GM12878 (cell line): ENCODE data around the gene LTBP2. TPM values are rescaled to one million over a fixed set of nuclear protein-coding genes. Genes with fewer than 3 reads are reported as not detected.

Experiments used
- ATAC-seq: fragments of 200-7000 bp; cut with Tn5 transposase; 3 replicates; pipeline ENCODE4 v1.9.1; 2020; ENCODE audit warnings: mild to moderate bottlenecking, moderate library complexity
- BruUV-seq: library from RNA; stranded (reverse); fragments of 400-500 nt; replicated peaks from 2 replicates; lab custom pipeline; 2021; lab: Mats Ljungman, UMichigan
- CTCF ChIA-PET: fragments of 300-600 bp; sonication (Branson Sonifier 250); formaldehyde crosslinking; extraction: SDS; loops from one replicate; lab custom pipeline; 2021; ENCODE audit warnings: inconsistent platforms; lab: Yijun Ruan, JAX
- POLR2A ChIA-PET: fragments of 350-600 bp; formaldehyde crosslinking; extraction: SDS; loops from one replicate; lab custom pipeline; 2021; ENCODE audit warnings: inconsistent platforms; lab: Charles Lee
- RAD21 ChIA-PET: fragments of 300-600 bp; sonication (Branson Sonifier 250); formaldehyde crosslinking; loops from one replicate; lab custom pipeline; 2023; ENCODE audit warnings: antibody characterized with exemption; ENCODE audit not compliant: unreplicated experiment; lab: Charles Lee
- SMC1A ChIA-PET: fragments of 300-600 bp; sonication (Branson Sonifier 250); formaldehyde crosslinking; loops from one replicate; lab custom pipeline; 2023; ENCODE audit not compliant: unreplicated experiment, uncharacterized antibody; lab: Charles Lee
- DNase-seq: peaks from one replicate; pipeline ENCODE4 v3.0.0-alpha.2; 2011; ENCODE audit warnings: low read depth, low spot score
- FAIRE-seq: peaks from 3 replicates; lab custom pipeline; 2011; peaks lifted over from hg19 to GRCh38; lab: Jason Lieb, UNC
- H2AFZ ChIP-seq: 2 replicates; pipeline ENCODE4 v1.6.0; 2011; ENCODE audit warnings: low read depth, low read length, control low read depth; ENCODE audit not compliant: control insufficient read depth
- H3K27ac ChIP-seq: 2 replicates; pipeline ENCODE4 v1.5.1; 2011; ENCODE audit warnings: control low read depth; ENCODE audit not compliant: control insufficient read depth, insufficient read depth
- H3K27me3 ChIP-seq, 2 experiments: replicated peaks in 1 of 2; 2 replicates each; pipeline versions ENCODE4 v1.6.0 to v1.6.1; 2011; ENCODE audit warnings: low read length in 1 of 2; ENCODE audit not compliant: control insufficient read depth in 2 of 2, insufficient read depth in 2 of 2
- H3K36me3 ChIP-seq, 2 experiments: 2 replicates each; pipeline ENCODE4 v1.5.1; 2011; ENCODE audit warnings: low read length in 1 of 2; ENCODE audit not compliant: control insufficient read depth in 2 of 2, insufficient read depth in 2 of 2
- H3K4me1 ChIP-seq: 2 replicates; pipeline ENCODE4 v1.6.1; 2011; ENCODE audit warnings: mild to moderate bottlenecking, low read length, moderate library complexity, mixed read lengths; ENCODE audit not compliant: control insufficient read depth, insufficient read depth
- H3K4me2 ChIP-seq: 2 replicates; pipeline ENCODE4 v1.6.0; 2011; ENCODE audit warnings: control low read depth; ENCODE audit not compliant: control insufficient read depth, insufficient read depth
- H3K4me3 ChIP-seq: fragments of 200-600 bp; sonication (generic); 2 replicates; pipeline ENCODE4 v1.5.1; 2016
- H3K79me2 ChIP-seq: 2 replicates; pipeline ENCODE4 v1.6.0; 2011; ENCODE audit warnings: low read length; ENCODE audit not compliant: control insufficient read depth, insufficient read depth
- H3K9ac ChIP-seq: 2 replicates; pipeline ENCODE4 v1.8.0; 2011; ENCODE audit warnings: low read length, control low read depth, mixed read lengths; ENCODE audit not compliant: control insufficient read depth, insufficient read depth
- H3K9me3 ChIP-seq: replicated peaks from 3 replicates; pipeline ENCODE4 v1.5.1; 2011; ENCODE audit warnings: mild to moderate bottlenecking, low read length; ENCODE audit not compliant: control insufficient read depth, insufficient read depth
- H4K20me1 ChIP-seq: 2 replicates; pipeline ENCODE4 v1.6.0; 2011; ENCODE audit not compliant: control insufficient read depth, insufficient read depth
- BCL3 ChIP-seq: IDR thresholded peaks from 2 replicates; pipeline ENCODE4 v1.6.1; 2011; ENCODE audit warnings: borderline replicate concordance, low read depth, mild to moderate bottlenecking, moderate library complexity, low read length; ENCODE audit not compliant: insufficient read depth, poor library complexity, severe bottlenecking
- CREB1 ChIP-seq: IDR thresholded peaks from 2 replicates; pipeline ENCODE4 v1.6.1; 2012; ENCODE audit warnings: low read depth, mild to moderate bottlenecking, inconsistent platforms
- EZH2 ChIP-seq: IDR thresholded peaks from 2 replicates; pipeline ENCODE4 v1.6.1; 2012; ENCODE audit warnings: low read depth, mild to moderate bottlenecking, control low read depth, inconsistent platforms, low read length, borderline replicate concordance; ENCODE audit not compliant: control insufficient read depth
- GATAD2B ChIP-seq: fragments of 450-650 bp; conservative IDR thresholded peaks from 2 replicates; pipeline ENCODE4 v1.6.1; 2017; ENCODE audit warnings: low read depth, mild to moderate bottlenecking, moderate library complexity
- SIN3A ChIP-seq: IDR thresholded peaks from 2 replicates; pipeline ENCODE4 v1.6.1; 2012; ENCODE audit warnings: low read depth, low read length, improper control_type of control experiment
- SPI1 ChIP-seq: IDR thresholded peaks from 2 replicates; pipeline ENCODE4 v1.6.1; 2011; ENCODE audit warnings: low read depth, mild to moderate bottlenecking, low read length, moderate library complexity, borderline replicate concordance; ENCODE audit not compliant: insufficient read depth
- SRF ChIP-seq, 2 experiments: IDR thresholded peaks; 2 replicates each; pipeline ENCODE4 v1.6.1; 2011; ENCODE audit warnings: low read depth in 2 of 2, low read length in 2 of 2, mild to moderate bottlenecking in 1 of 2, moderate library complexity in 1 of 2
- WGBS: methylation state at CpG from one replicate; pipeline ENCODE4 v1.1.6; 2016; ENCODE audit warnings: low lambda C conversion rate; ENCODE audit not compliant: insufficient replicate concordance, insufficient coverage; ENCODE audit errors: missing lambda C conversion rate; 5-methylcytosine and 5-hydroxymethylcytosine counted together
- in situ Hi-C: fragments of 300-500 bp; cut with MboI; formaldehyde crosslinking; loops from 9 replicates; pipeline ENCODE4 v1.14.3; 2018; ENCODE audit warnings: mixed read lengths
- intact Hi-C: fragments of 100-400 bp; cut with micrococcal nuclease; formaldehyde crosslinking; loops from one replicate; pipeline ENCODE4 v1.14.2; 2022; ENCODE audit not compliant: unreplicated experiment
- polyA plus RNA-seq, 11 experiments: library from polyadenylated mRNA; depleted of rRNA in 4 of 11; unstranded in 6 of 11; stranded (reverse) in 5 of 11; fragments of >200 nt; fragmentation: Nextera tagmentation in 4 of 11; fragmentation: Illumina TruSeq in 1 of 11; extraction: Ambion mirVana in 4 of 11; extraction: Trizol in 1 of 11; gene quantifications; 1 replicate in 1 of 11; 2 replicates in 10 of 11; pipeline versions ENCODE4 v1.2.1 to v1.2.3, GENCODE V29; 2011 to 2016; ENCODE audit warnings: inconsistent platforms in 2 of 11, missing spikeins in 2 of 11, low read depth in 1 of 11
- total RNA-seq, 4 experiments: library from RNA; depleted of rRNA in 3 of 4; stranded (reverse); fragments of >200 nt in 3 of 4; fragmentation: Illumina TruSeq in 1 of 4; extraction: Trizol in 1 of 4; gene quantifications; 2 replicates each; pipeline versions ENCODE4 v1.2.1 to v1.2.3, GENCODE V29; 2013 to 2021
- TF ChIP-seq, protein P1 (sequence below): fragments of 450-650 bp; formaldehyde crosslinking; IDR thresholded peaks from 2 replicates; pipeline ENCODE4 v1.4.0; 2020; ENCODE audit warnings: mild to moderate bottlenecking, moderate library complexity

Gene LTBP2
- total and polyA plus RNA-seq, 10 of the 15 experiments (the other 5 are each of a cell fraction or from before 2014, with no cell fraction given) = 0.03 to 0.23 (median 0.06) TPM; not detected in 1

GRCh38 chr14:74519316-74520074, 92.5 kb downstream of the LTBP2 start (continued):
- TF ChIP-seq SPI1 = no peak

- WGBS = 4% methylated on average over 6 of the region's 6 CpGs
- no peak for FAIRE-seq
- CTCF ChIA-PET = no interaction called here
These were observed 93.8 kb downstream of the LTBP2 start for GRCh38 chr14:74518221-74518620.

More at GRCh38 chr14:74518221-74518620, 93.8 kb downstream of the LTBP2 start:
- H3K79me2 ChIP-seq = no peaks in the 10 kb centered on the region
- no peak overlapping the region for H2AFZ ChIP-seq
- ChIA-PET POLR2A (no interaction called here), RAD21 (no interaction called here), SMC1A (interaction anchor here (0.6 kb wide), 1 partner anchor 108 kb away, joined by 4 read pairs; no protein-coding TSS in a partner anchor)
- H3K4me1 ChIP-seq = peaks cover 13% of the 10 kb centered on the region
- ATAC-seq (no peak), DNase-seq (no peak)
- no peaks in the 10 kb centered on the region; a peak in 2 of 4 replicates for H3K27me3 ChIP-seq
- in situ Hi-C loops = no loop called here
- no peaks in the 10 kb centered on the region for H4K20me1 ChIP-seq
- H3K27ac ChIP-seq = no peak overlapping the region
- BruUV-seq = no TSS peak
- no peaks in the 10 kb centered on the region for H3K36me3 ChIP-seq
- H3K4me3 ChIP-seq = no peak overlapping the region
- TF ChIP-seq SPI1 (no peak), EZH2 (no peak), BCL3 (no peak), GATAD2B (no peak), SRF (IDR thresholded peaks at IDR 0.05; ENCODE audit: low read depth in 2 of 2, low read length in 2 of 2) (no peak), SIN3A (no peak), CREB1 (no peak)
- TF ChIP-seq, protein P1, sequence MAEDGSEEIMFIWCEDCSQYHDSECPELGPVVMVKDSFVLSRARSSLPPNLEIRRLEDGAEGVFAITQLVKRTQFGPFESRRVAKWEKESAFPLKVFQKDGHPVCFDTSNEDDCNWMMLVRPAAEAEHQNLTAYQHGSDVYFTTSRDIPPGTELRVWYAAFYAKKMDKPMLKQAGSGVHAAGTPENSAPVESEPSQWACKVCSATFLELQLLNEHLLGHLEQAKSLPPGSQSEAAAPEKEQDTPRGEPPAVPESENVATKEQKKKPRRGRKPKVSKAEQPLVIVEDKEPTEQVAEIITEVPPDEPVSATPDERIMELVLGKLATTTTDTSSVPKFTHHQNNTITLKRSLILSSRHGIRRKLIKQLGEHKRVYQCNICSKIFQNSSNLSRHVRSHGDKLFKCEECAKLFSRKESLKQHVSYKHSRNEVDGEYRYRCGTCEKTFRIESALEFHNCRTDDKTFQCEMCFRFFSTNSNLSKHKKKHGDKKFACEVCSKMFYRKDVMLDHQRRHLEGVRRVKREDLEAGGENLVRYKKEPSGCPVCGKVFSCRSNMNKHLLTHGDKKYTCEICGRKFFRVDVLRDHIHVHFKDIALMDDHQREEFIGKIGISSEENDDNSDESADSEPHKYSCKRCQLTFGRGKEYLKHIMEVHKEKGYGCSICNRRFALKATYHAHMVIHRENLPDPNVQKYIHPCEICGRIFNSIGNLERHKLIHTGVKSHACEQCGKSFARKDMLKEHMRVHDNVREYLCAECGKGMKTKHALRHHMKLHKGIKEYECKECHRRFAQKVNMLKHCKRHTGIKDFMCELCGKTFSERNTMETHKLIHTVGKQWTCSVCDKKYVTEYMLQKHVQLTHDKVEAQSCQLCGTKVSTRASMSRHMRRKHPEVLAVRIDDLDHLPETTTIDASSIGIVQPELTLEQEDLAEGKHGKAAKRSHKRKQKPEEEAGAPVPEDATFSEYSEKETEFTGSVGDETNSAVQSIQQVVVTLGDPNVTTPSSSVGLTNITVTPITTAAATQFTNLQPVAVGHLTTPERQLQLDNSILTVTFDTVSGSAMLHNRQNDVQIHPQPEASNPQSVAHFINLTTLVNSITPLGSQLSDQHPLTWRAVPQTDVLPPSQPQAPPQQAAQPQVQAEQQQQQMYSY (CRISPR knock-in tag) = no peak
- intact Hi-C loops = no loop called here
- H3K9ac ChIP-seq = no peak overlapping the region
- no peak overlapping the region for H3K4me2 ChIP-seq
- no peaks in the 10 kb centered on the region for H3K9me3 ChIP-seq
